Measurements from ENCODE around the gene PRRX2. TPM values are rescaled to one million over a fixed set of nuclear protein-coding genes. Genes with fewer than 3 reads are reported as not detected.
"Not testable (repeated sequence)": the region's sequence is repeated elsewhere in the genome, so short reads cannot be mapped to it uniquely, and the experiment has no call there.

The PRRX2 gene
- total RNA-seq, 1 donor from 2014 or later = 10.1 TPM

DNA sequence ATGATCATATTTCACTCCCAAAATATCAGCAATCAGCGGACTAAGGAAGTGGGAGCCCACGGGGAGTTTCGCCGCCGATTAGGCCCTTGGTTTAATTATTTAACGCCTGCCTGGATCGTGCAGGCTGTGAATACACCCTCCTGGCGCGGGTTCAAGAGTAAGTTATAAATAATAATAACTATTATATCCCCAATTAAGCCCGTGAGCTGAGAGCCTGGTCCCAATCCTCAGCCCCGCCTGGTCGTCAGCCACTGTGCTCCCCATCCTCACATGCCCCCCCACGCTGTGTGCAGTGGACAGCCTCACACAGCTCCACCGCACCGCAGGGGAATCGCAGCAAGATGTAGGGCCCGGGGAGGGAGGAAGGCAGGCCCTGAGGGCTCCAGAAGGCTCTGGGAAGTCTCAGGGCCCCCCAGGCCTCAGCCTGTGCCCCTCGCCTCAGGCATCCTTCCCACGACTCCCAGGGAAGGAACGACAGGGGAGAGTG lies 10.8 kb upstream of the PRRX2 start:
- Mint-ChIP-seq H3K36me3 (no peaks in the 10 kb centered on the region), H3K27me3 (ENCODE audit: low read depth) (peaks cover 4% of the 10 kb centered on the region), H3K4me1 (peaks cover 28% of the 10 kb centered on the region), H3K27ac (peak overlapping the region; percentile 77), H3K4me3 (no peak overlapping the region), H3K9me3 (no peaks in the 10 kb centered on the region)
- no peak for DNase-seq (ENCODE audit: low spot score in 2 of 2, unreplicated experiment in 2 of 2)
- TF ChIP-seq, protein P1, sequence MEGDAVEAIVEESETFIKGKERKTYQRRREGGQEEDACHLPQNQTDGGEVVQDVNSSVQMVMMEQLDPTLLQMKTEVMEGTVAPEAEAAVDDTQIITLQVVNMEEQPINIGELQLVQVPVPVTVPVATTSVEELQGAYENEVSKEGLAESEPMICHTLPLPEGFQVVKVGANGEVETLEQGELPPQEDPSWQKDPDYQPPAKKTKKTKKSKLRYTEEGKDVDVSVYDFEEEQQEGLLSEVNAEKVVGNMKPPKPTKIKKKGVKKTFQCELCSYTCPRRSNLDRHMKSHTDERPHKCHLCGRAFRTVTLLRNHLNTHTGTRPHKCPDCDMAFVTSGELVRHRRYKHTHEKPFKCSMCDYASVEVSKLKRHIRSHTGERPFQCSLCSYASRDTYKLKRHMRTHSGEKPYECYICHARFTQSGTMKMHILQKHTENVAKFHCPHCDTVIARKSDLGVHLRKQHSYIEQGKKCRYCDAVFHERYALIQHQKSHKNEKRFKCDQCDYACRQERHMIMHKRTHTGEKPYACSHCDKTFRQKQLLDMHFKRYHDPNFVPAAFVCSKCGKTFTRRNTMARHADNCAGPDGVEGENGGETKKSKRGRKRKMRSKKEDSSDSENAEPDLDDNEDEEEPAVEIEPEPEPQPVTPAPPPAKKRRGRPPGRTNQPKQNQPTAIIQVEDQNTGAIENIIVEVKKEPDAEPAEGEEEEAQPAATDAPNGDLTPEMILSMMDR (IDR thresholded peaks at IDR 0.05; ENCODE audit: unreplicated experiment) = no peak

DNA sequence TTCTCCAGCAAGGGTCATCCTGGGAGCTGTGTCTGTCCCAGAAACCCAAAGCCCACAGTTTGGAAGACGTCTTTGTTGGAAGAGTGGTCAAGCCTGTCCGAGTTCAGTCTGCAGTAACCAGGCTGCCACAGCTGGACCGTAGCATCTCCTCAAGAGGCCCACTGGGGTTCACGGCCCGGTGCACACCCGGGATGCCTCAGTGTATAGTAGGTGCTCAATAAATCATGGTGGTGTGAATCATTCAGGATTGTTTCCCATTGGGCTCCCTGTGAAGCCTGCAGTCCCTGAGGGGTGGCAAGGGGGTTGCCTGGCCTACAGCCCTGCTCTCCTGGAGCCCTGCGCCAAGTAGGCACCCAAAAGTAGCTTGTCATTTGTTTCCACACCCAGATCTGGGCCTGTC lies 10.3 kb upstream of the PRRX2 start:
- Mint-ChIP-seq H3K27ac (peak overlapping the region; percentile 77), H3K4me1 (peaks cover 22% of the 10 kb centered on the region), H3K27me3 (ENCODE audit: low read depth) (peaks cover 5% of the 10 kb centered on the region), H3K4me3 (no peak overlapping the region), H3K9me3 (no peaks in the 10 kb centered on the region), H3K36me3 (no peaks in the 10 kb centered on the region)
- TF ChIP-seq, protein P1 (IDR thresholded peaks at IDR 0.05; ENCODE audit: unreplicated experiment) = no peak
- DNase-seq (ENCODE audit: low spot score in 2 of 2, unreplicated experiment in 2 of 2) = no peak

DNA sequence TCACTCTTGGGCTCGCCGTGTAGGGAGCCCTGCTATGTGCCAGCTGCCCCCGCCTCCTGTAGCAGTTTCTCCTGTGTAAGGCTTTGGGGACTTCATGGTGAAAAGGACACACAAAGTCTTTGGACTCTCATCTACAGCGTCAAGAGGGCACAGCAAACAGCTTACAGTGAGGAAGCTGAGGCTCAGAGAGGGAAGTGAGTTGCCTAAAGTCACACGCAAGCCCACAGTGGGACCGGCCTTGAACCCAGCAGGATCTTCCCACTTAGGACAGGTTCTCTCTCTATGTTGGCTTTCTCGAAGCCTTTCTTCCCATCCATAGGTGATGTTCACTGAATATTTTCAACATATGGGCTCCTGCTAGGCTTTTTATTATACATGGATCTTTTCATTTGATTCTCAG lies 9.8 kb upstream of the PRRX2 start:
- Mint-ChIP-seq H3K9me3 (no peaks in the 10 kb centered on the region), H3K27ac (no peak overlapping the region)

DNA sequence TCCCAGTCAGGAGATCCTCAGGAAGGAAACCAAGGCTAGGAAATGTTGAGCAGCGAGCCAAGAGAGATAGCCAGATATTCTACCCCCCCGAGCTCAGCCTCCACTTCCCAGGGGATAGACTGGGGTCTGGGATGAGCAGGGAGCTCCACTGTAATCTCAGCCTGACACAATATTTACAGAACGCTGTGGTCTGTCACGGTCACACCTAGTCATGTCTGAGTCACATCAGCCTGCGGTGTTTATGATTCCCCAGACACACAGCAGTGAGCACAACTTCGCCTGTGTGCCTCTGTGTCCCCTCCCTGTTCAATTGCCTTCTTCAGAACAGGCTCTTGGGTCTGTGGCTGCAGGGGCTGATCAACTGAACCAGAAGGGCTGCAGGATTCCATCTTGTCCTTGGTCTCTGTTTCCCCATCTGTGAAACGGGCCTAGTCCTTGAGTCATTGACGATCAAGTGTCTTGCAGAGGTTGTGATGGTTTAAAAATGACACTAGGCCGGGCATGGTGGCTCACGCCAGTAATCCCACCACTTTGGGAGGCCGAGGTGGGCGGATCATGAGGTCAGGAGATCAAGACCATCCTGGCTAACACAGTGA lies 8.6 kb upstream of the PRRX2 start:
- H3K27ac Mint-ChIP-seq = no peak overlapping the region
- H3K27me3 Mint-ChIP-seq (ENCODE audit: low read depth) = peaks cover 16% of the 10 kb centered on the region
- H3K9me3 Mint-ChIP-seq = no peaks in the 10 kb centered on the region
- TF ChIP-seq, protein P1 (IDR thresholded peaks at IDR 0.05; ENCODE audit: unreplicated experiment) = no peak
- H3K36me3 Mint-ChIP-seq = no peaks in the 10 kb centered on the region
- no peak overlapping the region for H3K4me3 Mint-ChIP-seq
- H3K4me1 Mint-ChIP-seq = peaks cover 17% of the 10 kb centered on the region
- no peak for DNase-seq (ENCODE audit: low spot score in 2 of 2, unreplicated experiment in 2 of 2)

More for the DNA sequence above, 9.8 kb upstream of the PRRX2 start:
- DNase-seq (ENCODE audit: low spot score in 2 of 2, unreplicated experiment in 2 of 2) = no peak
- Mint-ChIP-seq H3K27me3 (ENCODE audit: low read depth) (peaks cover 7% of the 10 kb centered on the region), H3K36me3 (no peaks in the 10 kb centered on the region), H3K4me1 (peaks cover 20% of the 10 kb centered on the region), H3K4me3 (no peak overlapping the region)
- TF ChIP-seq, protein P1 (IDR thresholded peaks at IDR 0.05; ENCODE audit: unreplicated experiment) = no peak

DNA sequence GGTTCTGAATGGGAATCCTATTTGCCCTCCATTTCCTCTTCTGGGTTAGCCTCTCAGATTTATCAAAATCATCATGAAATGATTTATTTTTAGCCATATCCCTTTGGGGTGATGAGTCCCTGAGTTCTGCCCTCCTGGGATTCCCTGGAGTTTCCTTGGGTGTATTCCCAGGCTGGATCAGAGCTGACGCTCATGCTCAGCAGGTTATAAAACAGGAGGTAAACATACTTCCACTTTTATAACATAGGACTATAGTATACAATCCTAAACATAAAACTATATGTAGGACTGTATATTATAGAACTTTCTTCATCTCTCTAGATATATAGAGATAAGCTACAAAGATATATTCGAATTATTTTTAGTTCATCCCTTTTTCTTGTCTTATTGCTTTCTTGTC lies 4.4 kb upstream of the PRRX2 start:
- no peaks in the 10 kb centered on the region for H3K9me3 Mint-ChIP-seq
- H3K36me3 Mint-ChIP-seq = no peaks in the 10 kb centered on the region
- TF ChIP-seq, protein P1 (IDR thresholded peaks at IDR 0.05; ENCODE audit: unreplicated experiment) = no peak
- H3K27ac Mint-ChIP-seq = no peak overlapping the region
- peaks cover 6% of the 10 kb centered on the region for H3K4me1 Mint-ChIP-seq
- peaks cover 42% of the 10 kb centered on the region for H3K27me3 Mint-ChIP-seq (ENCODE audit: low read depth)
- H3K4me3 Mint-ChIP-seq = no peak overlapping the region
- DNase-seq (ENCODE audit: low spot score in 2 of 2, unreplicated experiment in 2 of 2) = no peak

DNA sequence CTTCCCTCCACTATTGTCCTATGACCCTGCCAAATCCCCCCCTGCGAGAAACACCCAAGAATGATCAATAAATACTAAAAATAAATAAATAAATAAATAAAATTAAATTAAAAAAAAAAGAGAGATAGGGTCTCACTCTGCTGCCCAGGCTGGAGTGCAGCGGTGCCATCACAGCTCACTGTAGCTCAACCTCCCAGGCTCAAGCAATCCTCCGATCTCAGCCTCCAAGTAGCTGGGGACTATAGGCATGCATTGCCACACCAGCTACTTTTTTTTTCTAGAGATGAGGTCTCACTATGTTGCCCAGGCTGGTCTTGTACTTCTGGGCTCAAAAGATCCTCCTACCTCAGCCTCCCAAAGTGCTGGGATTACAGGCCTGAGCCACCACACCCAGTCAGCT lies 3.2 kb upstream of the PRRX2 start:
- DNase-seq (ENCODE audit: low spot score in 2 of 2, unreplicated experiment in 2 of 2); H3K4me3 Mint-ChIP-seq; H3K4me1 Mint-ChIP-seq; H3K36me3 Mint-ChIP-seq; H3K9me3 Mint-ChIP-seq; H3K27ac Mint-ChIP-seq: not testable (repeated sequence)
- H3K27me3 Mint-ChIP-seq (ENCODE audit: low read depth) = peaks cover 50% of the 10 kb centered on the region
